ENCODE data around the gene TCAIM.
"Not testable (repeated sequence)": the region's sequence is repeated elsewhere in the genome, so short reads cannot be mapped to it uniquely, and the experiment has no call there.

Gene TCAIM

GRCh38 chr3:44418118-44418517 is 79.6 kb downstream of the TCAIM start:
- not testable (repeated sequence) for DNase-seq

GRCh38 chr3:44418549-44418948 is 80.0 kb downstream of the TCAIM start:
- no peak for DNase-seq

- no peak for DNase-seq
Measured at GRCh38 chr3:44419116-44419922, 80.8 kb downstream of the TCAIM start.

GRCh38 chr3:44419923-44420650 is 81.5 kb downstream of the TCAIM start:
- DNase-seq = no peak

- DNase-seq = no peak
Measured at GRCh38 chr3:44420676-44421075, 82.1 kb downstream of the TCAIM start.

GRCh38 chr3:44421280-44421679 is 82.7 kb downstream of the TCAIM start:
- no peak for DNase-seq

GRCh38 chr3:44424758-44425157 is 86.2 kb downstream of the TCAIM start:
- no peak for DNase-seq

- DNase-seq = no peak
Measured at GRCh38 chr3:44427683-44428082, 89.1 kb downstream of the TCAIM start.

GRCh38 chr3:44428910-44429309 is 90.3 kb downstream of the TCAIM start:
- DNase-seq = no peak

- DNase-seq = no peak
Measured at GRCh38 chr3:44429459-44429858, 90.9 kb downstream of the TCAIM start.

GRCh38 chr3:44430466-44430865 is 91.9 kb downstream of the TCAIM start:
- DNase-seq = no peak

- DNase-seq = no peak
Measured at GRCh38 chr3:44434834-44435510, 96.4 kb downstream of the TCAIM start.

GRCh38 chr3:44436181-44436580 is 97.6 kb downstream of the TCAIM start:
- DNase-seq = no peak

GRCh38 chr3:44437800-44438199 is 99.2 kb downstream of the TCAIM start:
- no peak for DNase-seq

- DNase-seq = peak; percentile 49
Measured at GRCh38 chr3:44439499-44440295, 101.1 kb downstream of the TCAIM start.

- no peak for DNase-seq
Measured at GRCh38 chr3:44442596-44443309, 104.2 kb downstream of the TCAIM start.

- DNase-seq = no peak
Measured at GRCh38 chr3:44444437-44444836, 105.9 kb downstream of the TCAIM start.

- no peak for DNase-seq
Measured at GRCh38 chr3:44444896-44445691, 106.5 kb downstream of the TCAIM start.

- no peak for DNase-seq
Measured at GRCh38 chr3:44445786-44446185, 107.2 kb downstream of the TCAIM start.

- no peak for DNase-seq
Measured at GRCh38 chr3:44446929-44447328, 108.4 kb downstream of the TCAIM start.

GRCh38 chr3:44451441-44451840 is 112.9 kb downstream of the TCAIM start:
- no peak for DNase-seq
